Prostate gland (tissue), 2 donors: ENCODE results near the gene DEXI. TPM values are rescaled to one million over a fixed set of nuclear protein-coding genes. Genes with fewer than 3 reads are reported as not detected.

Experiments used
- DNase-seq: peaks from one replicate; pipeline ENCODE4 v3.0.0-alpha.2; 2019; ENCODE audit warnings: low spot score
- H3K27ac ChIP-seq, 2 donors: fragments of 200-600 bp; sonication (generic); 2 replicates each; pipeline ENCODE4 v1.5.1; 2017 to 2019
- H3K27me3 ChIP-seq: fragments of 200-600 bp; sonication (generic); replicated peaks from 2 replicates; pipeline ENCODE4 v1.5.1; 2019; ENCODE audit not compliant: insufficient read depth
- H3K36me3 ChIP-seq, 2 donors: fragments of 200-600 bp; sonication (generic); 1 replicate in 1 of 2; 2 replicates in 1 of 2; pipeline versions ENCODE4 v1.5.1 to v1.8.1; 2017 to 2019
- H3K4me1 ChIP-seq: fragments of 200-600 bp; sonication (generic); replicated peaks from 2 replicates; pipeline ENCODE4 v1.5.1; 2019
- H3K4me3 ChIP-seq, 2 donors: fragments of 200-600 bp; sonication (generic); 2 replicates each; pipeline ENCODE4 v1.5.1; 2017 to 2019
- H3K9me3 ChIP-seq: fragments of 200-600 bp; sonication (generic); 2 replicates; pipeline ENCODE4 v1.5.1; 2017
- POLR2A ChIP-seq: fragments of 450-650 bp; IDR thresholded peaks from one replicate; pipeline ENCODE4 v1.6.1; 2016; ENCODE audit warnings: antibody characterized with exemption, mild to moderate bottlenecking
- POLR2AphosphoS5 ChIP-seq: sonication (generic); formaldehyde crosslinking; IDR thresholded peaks from one replicate; pipeline ENCODE4 v1.6.1; 2017; ENCODE audit warnings: antibody characterized with exemption
- WGBS: methylation state at CpG from one replicate; pipeline ENCODE4 v1.1.5; 2018; 5-methylcytosine and 5-hydroxymethylcytosine counted together
- intact Hi-C: fragments of 100-400 bp; cut with DNase I; formaldehyde crosslinking; loops from one replicate; pipeline ENCODE4 v1.14.2; 2022
- total RNA-seq, 2 donors: library from RNA; depleted of rRNA; stranded (reverse); fragments of >200 nt; gene quantifications; one replicate each; pipeline ENCODE4 v1.1.0, GENCODE V29; 2016
- TF ChIP-seq, protein P1 (sequence below), 4 experiments: fragments of 200-600 bp in 2 of 4; fragments of 450-650 bp in 2 of 4; sonication (generic) in 2 of 4; IDR thresholded peaks; 1 replicate in 3 of 4; 2 replicates in 1 of 4; pipeline ENCODE4 v1.5.1; 2016 to 2019; ENCODE audit warnings: antibody characterized with exemption in 4 of 4, mild to moderate bottlenecking in 2 of 4, moderate library complexity in 2 of 4

Gene DEXI
- total RNA-seq, 2 donors from 2014 or later: 95.5 to 96.9 TPM

DNA sequence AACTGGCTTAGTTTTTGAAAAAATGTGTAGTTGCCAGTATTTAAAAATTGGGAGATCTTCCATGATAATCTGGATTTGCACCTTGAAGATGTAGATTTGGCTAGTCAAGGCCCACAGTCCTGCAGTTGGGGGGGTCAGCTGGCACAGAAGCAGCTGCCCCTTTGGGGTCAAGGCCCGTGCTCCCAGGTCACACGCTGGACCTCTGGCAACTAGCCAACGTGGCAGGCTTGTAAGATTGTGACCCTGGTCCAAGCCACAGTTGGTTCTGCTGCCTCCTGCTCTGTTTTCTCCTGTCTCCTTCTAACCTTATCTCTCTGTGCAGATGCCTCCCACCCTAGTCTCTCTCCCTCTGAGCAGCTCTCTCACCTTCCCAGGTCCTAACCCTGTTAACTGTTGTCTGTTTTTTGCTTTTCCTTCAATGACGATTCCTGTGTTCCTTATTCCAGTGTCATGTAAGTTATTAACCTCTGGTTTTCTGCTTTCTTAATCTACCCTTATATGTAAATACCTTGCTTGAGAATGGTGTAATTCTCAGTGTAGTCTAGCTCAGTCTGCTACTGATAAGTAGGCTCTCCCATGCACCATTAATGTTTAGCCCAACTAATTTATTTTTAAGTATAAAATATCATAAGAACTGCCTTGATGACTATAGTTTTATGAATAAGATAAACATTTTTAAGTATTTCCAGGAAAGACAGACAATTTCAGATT, 30.0 kb upstream of the DEXI start:
- TF ChIP-seq POLR2AphosphoS5: no peak
- TF ChIP-seq, protein P1, sequence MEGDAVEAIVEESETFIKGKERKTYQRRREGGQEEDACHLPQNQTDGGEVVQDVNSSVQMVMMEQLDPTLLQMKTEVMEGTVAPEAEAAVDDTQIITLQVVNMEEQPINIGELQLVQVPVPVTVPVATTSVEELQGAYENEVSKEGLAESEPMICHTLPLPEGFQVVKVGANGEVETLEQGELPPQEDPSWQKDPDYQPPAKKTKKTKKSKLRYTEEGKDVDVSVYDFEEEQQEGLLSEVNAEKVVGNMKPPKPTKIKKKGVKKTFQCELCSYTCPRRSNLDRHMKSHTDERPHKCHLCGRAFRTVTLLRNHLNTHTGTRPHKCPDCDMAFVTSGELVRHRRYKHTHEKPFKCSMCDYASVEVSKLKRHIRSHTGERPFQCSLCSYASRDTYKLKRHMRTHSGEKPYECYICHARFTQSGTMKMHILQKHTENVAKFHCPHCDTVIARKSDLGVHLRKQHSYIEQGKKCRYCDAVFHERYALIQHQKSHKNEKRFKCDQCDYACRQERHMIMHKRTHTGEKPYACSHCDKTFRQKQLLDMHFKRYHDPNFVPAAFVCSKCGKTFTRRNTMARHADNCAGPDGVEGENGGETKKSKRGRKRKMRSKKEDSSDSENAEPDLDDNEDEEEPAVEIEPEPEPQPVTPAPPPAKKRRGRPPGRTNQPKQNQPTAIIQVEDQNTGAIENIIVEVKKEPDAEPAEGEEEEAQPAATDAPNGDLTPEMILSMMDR (IDR thresholded peaks at IDR 0.05): no peak
- no peak for TF ChIP-seq POLR2A
- Histone ChIP-seq H3K27me3 (no peaks in the 10 kb centered on the region), H3K9me3 (no peaks in the 10 kb centered on the region), H3K4me3 (no peak overlapping the region), H3K27ac (no peak overlapping the region), H3K36me3 (no peaks in the 10 kb centered on the region), H3K4me1 (no peaks in the 10 kb centered on the region)
- no peak for DNase-seq
- 57% methylated on average over 4 of the region's 4 CpGs for WGBS
- intact Hi-C loops: loop anchor here (5.0 to 10.0 kb wide), 3 partner anchors 133 to 385 kb away; no protein-coding TSS in a partner anchor

DNA sequence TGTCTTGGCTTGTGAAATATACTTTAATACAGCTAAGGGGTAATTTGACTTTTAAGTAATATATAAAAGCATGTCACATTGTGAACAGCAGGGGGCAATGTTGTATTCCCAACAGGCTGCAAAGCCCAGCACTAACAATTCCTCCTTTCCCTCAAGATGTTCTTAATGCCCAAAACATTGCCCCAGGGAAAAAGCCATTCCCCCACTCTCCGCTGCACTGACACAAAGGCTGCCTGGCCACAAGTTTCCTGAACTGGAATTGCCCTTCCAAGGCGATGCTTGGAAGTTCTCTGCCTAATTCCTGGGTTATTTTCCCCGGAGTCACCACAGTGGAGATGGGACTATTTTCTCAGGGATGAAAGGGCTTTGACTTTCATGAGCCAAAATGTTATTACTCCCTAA, 29.3 kb upstream of the DEXI start:
- Histone ChIP-seq H3K27ac (no peak overlapping the region), H3K4me1 (no peaks in the 10 kb centered on the region), H3K4me3 (no peak overlapping the region), H3K36me3 (no peaks in the 10 kb centered on the region), H3K27me3 (no peaks in the 10 kb centered on the region), H3K9me3 (no peaks in the 10 kb centered on the region)
- intact Hi-C loops: loop anchor here (2.0 to 10.0 kb wide), 4 partner anchors 133 to 386 kb away; partner anchors contain the start of gene SOCS1
- WGBS: 27% methylated on average over 3 of the region's 3 CpGs
- DNase-seq: peak; percentile 75
- TF ChIP-seq, protein P1 (IDR thresholded peaks at IDR 0.05): peak; percentile 56 to 88 (median 84)
- TF ChIP-seq POLR2A: no peak
- peak; percentile 61 for TF ChIP-seq POLR2AphosphoS5

DNA sequence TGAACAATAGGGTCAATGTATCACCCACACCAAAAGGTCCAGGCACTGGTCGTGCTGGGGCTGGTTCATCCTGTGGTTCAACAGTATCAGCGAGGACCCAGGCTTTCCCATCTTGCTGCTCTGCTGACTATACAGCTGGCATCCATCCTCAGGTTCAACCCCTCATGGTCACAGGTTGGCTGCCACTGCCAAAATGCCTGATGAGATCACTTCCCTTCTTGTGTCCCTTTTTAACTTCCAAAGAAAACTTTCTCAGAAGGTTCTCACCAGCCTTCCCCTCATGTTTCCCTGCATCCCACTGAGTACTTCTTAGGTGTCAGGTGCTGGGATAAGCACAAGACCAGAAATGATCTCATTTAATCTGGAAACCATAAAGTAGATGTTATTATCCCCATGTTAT, 27.8 kb upstream of the DEXI start:
- Histone ChIP-seq H3K9me3 (no peaks in the 10 kb centered on the region), H3K36me3 (no peaks in the 10 kb centered on the region), H3K4me1 (no peaks in the 10 kb centered on the region), H3K27ac (no peak overlapping the region), H3K4me3 (no peak overlapping the region), H3K27me3 (no peaks in the 10 kb centered on the region)
- 82% methylated on average over 2 of the region's 2 CpGs for WGBS
- intact Hi-C loops: loop anchor here (2.0 to 10.0 kb wide), 4 partner anchors 135 to 387 kb away; partner anchors contain the start of gene SOCS1
- DNase-seq: no peak
- no peak for TF ChIP-seq POLR2AphosphoS5
- TF ChIP-seq, protein P1 (IDR thresholded peaks at IDR 0.05): no peak
- TF ChIP-seq POLR2A: no peak

DNA sequence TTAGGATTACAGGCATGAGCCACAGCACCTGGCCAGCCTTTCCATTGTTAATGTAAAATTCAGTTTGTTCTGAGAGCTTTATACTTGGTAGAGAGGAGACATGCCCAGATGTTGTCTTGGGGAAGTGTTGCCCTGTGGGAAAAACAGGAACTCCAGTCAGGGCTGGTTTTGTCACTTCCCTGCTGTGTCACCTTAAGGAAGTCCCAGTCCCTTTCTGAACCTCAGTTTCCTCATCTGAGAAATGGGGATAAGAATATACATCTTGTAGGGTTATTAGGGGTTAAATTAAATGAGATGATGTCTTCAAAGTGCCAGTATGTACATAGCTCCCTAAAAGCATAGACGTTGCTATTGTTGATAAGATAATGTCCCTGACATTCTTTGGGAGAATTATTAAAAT, 27.3 kb upstream of the DEXI start:
- H3K27me3 ChIP-seq: no peaks in the 10 kb centered on the region
- no peaks in the 10 kb centered on the region for H3K4me1 ChIP-seq
- intact Hi-C loops: loop anchor here (2.0 to 10.0 kb wide), 4 partner anchors 135 to 388 kb away; partner anchors contain the start of gene SOCS1
- no peak for DNase-seq
- H3K9me3 ChIP-seq: no peaks in the 10 kb centered on the region
- H3K36me3 ChIP-seq: no peaks in the 10 kb centered on the region
- TF ChIP-seq POLR2A: no peak
- no peak for TF ChIP-seq POLR2AphosphoS5
- TF ChIP-seq, protein P1 (IDR thresholded peaks at IDR 0.05): no peak
- H3K4me3 ChIP-seq: no peak overlapping the region
- H3K27ac ChIP-seq: no peak overlapping the region
- whole genome bisulfite sequencing: 48% methylated on average over 1 of the region's 1 CpG

DNA sequence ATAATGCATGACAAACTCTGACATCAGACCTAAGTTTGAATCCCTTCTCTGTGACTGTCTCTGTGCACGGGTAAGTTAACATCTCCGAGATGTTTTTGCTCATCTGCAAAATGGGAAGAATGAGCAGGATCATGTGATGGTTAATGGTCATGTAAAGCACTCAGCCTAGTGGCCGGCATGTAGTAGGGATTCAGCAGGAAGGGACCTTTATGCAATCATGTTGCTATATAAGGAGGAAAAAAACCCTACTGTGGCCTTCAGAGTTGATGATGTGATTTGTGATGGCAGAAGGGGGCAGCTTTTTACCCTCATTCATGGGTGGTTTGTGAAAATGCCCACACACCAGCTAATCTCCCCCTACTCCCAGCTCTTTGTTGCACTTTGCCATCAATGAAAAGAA, 26.2 kb upstream of the DEXI start:
- intact Hi-C loops: no loop called here

More for the DNA sequence above, 26.2 kb upstream of the DEXI start:
- H3K4me3 ChIP-seq: no peak overlapping the region
- no peak overlapping the region for H3K27ac ChIP-seq
- no peaks in the 10 kb centered on the region for H3K36me3 ChIP-seq
- TF ChIP-seq POLR2A (no peak), POLR2AphosphoS5 (no peak)
- TF ChIP-seq, protein P1 (IDR thresholded peaks at IDR 0.05): no peak
- DNase-seq: no peak
- no peaks in the 10 kb centered on the region for H3K9me3 ChIP-seq
- 89% methylated on average over 3 of the region's 3 CpGs for WGBS
- peaks cover 4% of the 10 kb centered on the region for H3K4me1 ChIP-seq
- H3K27me3 ChIP-seq: no peaks in the 10 kb centered on the region
